Mesodermal cell (in vitro differentiated cells): ENCODE measurements around the gene CYTH4.

Experiments
- H3K27ac ChIP-seq: 2 replicates; pipeline ENCODE4 v1.7.0; 2013; ENCODE audit warnings: mild to moderate bottlenecking, low read depth, low read length, moderate library complexity; ENCODE audit not compliant: severe bottlenecking
- H3K36me3 ChIP-seq: 2 replicates; pipeline ENCODE4 v1.7.1; 2013; ENCODE audit warnings: mild to moderate bottlenecking, low read length, moderate library complexity; ENCODE audit not compliant: control insufficient read depth, insufficient read depth
- H3K4me1 ChIP-seq: one replicate; pipeline ENCODE4 v1.7.1; 2013; ENCODE audit warnings: mild to moderate bottlenecking, low read length; ENCODE audit not compliant: insufficient read depth, control insufficient read depth, poor library complexity, severe bottlenecking
- H3K4me3 ChIP-seq: 2 replicates; pipeline ENCODE4 v1.7.0; 2013; ENCODE audit warnings: low read length, control low read depth, mild to moderate bottlenecking; ENCODE audit not compliant: insufficient read depth, poor library complexity, severe bottlenecking; ENCODE audit errors: extremely low read depth
- H3K9me3 ChIP-seq: 2 replicates; pipeline ENCODE4 v1.7.1; 2013; ENCODE audit warnings: mild to moderate bottlenecking, low read length, moderate library complexity; ENCODE audit not compliant: control insufficient read depth
- WGBS, 2 experiments: methylation state at CpG; one replicate each; pipeline ENCODE4 v1.1.5; 2013; ENCODE audit warnings: missing lambda C conversion rate in 2 of 2; ENCODE audit not compliant: insufficient coverage in 2 of 2; 5-methylcytosine and 5-hydroxymethylcytosine counted together

CYTH4 gene

DNA sequence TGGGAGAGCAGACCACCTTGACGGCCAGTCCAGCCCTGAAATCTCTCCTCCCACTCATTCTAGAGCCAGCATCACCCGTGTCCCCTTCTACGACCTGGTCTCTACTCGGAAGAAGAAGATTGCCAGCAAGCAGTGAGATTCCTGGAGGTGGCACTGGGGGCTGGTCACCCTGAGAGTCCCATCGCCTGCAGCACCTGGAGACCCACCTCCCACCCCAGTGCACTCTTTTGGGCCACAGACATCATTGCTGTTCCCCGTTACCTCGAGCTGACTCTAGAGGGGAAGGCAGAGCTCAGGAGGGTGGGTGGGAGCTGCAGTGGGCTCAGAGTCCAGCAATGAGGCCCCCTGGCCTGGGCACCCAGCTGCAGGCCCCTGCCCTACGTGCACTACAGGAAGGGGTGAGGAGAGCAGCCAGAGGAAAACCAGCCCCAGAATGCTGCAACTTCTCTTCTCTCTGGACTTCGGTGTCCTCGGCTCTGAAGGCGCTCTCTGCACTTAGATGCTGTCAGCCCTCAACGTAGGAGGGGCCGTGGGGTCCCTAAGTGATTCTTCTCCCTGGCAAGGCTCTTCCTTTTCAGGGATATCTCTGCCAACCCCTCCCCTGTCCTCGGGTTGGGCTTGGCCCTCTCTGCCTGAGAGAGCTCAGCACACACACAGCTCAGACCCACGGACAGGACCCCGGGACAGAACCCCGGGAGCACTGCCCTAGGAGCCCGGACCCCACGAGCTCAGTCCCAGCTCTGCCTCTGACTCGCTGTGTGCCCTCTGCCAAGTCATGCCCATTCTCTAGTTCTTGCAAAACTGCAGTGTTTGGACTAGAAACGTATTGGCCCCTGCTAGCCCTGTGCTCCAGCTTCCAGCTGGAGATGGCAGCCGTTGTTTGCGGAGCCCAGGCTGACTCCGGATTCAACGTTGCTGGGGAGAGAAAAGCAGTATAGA, 31.3 kb downstream of the CYTH4 start:
- 84 to 87% methylated on average over 18 to 24 of the region's 25 CpGs for WGBS, 2 experiments
- H3K4me1 ChIP-seq: peaks cover 17% of the 10 kb centered on the region
- no peak overlapping the region for H3K4me3 ChIP-seq
- no peaks in the 10 kb centered on the region for H3K9me3 ChIP-seq
- no peak overlapping the region for H3K27ac ChIP-seq
- H3K36me3 ChIP-seq: no peaks in the 10 kb centered on the region

DNA sequence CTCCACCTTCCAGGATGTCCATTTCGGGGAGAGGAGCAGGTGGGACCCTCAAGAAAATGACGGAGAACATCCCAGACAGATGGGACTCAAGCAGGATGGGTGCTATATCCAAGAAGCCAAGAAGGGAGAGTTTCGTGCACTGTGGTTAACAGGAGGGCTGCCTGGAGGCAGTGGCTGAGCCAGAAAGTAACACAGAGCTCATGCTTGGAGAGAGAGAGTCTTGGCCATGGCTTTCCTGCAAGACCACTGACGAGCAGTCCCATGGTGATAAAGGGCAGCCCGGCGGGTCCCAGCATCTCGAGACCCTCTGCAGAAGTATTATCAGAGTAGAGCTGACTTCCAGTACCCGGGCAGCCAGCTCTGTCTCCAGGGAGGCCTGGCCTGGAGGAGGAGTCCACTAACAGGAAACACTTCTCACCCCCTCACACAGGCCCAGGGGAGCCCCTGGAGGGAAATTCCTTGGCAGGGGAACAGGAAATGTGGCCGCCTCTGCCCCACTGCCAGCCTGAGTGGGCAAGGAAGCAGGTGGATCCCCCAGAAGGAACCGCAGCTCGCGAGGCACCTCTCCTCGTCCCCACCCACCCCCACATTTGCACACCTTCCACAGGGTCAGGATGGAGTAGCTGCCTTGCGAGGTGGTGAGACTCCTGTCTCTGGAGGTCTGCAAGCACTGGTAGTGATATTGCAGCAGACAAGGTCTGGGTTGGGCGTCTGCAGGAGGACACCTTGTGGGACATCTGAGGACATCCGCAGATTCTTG, 32.2 kb downstream of the CYTH4 start:
- Histone ChIP-seq H3K4me1 (peaks cover 15% of the 10 kb centered on the region), H3K36me3 (no peaks in the 10 kb centered on the region), H3K27ac (no peak overlapping the region), H3K4me3 (no peak overlapping the region), H3K9me3 (no peaks in the 10 kb centered on the region)
- WGBS, 2 experiments: 83 to 88% methylated on average over 7 to 8 of the region's 16 CpGs

DNA sequence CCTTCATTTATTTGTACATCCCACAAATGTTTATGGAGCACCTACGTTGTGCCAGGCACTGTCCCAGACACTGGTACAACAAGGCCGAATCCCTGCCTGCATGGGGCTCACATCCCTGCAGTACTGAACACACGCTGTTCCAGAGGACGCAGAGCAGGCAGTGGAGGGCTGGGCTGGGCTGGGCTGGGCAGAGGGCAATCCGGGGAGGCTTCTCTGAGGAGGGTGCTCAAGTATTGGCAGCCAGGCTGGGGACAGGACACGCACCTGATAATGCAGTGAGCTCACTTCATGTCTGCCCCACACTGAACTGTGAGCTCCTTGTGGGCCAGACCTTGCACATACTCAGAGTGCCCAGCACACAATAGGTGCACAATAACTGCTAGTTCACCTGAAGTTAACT, 34.1 kb downstream of the CYTH4 start:
- Histone ChIP-seq H3K27ac (no peak overlapping the region), H3K4me1 (peaks cover 11% of the 10 kb centered on the region), H3K4me3 (no peak overlapping the region), H3K9me3 (no peaks in the 10 kb centered on the region), H3K36me3 (no peaks in the 10 kb centered on the region)
- WGBS, 2 experiments: 77 to 78% methylated on average over 6 of the region's 6 CpGs

DNA sequence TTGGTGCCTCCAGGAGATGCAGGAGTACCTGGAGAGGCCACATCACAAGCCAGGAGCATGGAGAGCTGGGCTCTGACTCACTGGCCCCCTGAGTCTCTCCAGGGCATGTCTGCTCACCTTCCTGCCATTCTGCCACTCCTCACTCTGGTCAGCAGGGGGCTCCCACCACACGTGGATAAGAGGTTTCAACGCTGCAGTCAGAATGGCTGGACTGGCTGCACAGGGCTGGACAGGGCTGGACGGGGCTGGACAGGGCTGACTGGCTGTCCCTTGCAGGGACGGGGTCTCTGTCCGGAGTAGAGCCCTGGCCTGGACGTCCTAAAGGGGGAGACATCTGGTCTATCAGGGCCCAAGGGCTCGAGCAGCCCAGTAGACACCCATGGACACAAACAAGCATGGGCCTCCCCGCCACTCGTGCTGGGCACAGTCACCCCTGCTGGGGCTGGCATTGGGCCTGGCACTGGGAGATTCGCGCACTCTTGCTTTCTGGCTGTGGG, 34.6 kb downstream of the CYTH4 start:
- Histone ChIP-seq H3K9me3 (no peaks in the 10 kb centered on the region), H3K36me3 (no peaks in the 10 kb centered on the region), H3K27ac (no peak overlapping the region), H3K4me3 (no peak overlapping the region), H3K4me1 (peaks cover 11% of the 10 kb centered on the region)
- 51 to 53% methylated on average over 10 to 11 of the region's 11 CpGs for WGBS, 2 experiments

DNA sequence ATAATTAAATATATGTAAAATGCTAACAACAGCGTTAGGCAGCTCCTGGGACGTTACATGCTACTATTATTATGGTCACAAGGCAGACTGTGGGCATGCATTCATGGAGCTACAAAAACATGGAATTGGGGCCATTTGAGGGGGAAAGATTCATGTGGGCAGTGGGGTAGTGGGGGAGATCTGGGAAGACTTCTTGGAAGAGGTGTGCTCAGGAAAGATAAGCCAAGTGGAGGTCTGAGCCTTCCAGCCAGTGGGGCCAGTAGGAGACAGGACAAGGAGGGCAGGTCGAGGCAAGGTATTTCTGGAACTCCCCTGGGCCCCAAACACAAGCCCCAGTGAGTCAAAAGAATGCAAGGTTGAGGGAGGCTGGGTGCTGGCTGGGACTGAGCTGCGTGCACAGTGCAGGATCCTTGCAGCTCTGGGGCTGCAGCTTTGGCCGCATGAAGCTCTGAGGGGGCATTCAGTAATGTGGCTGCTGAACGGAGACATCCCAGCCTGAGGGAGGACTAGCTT, 35.4 kb downstream of the CYTH4 start:
- no peaks in the 10 kb centered on the region for H3K36me3 ChIP-seq
- H3K4me1 ChIP-seq: peaks cover 11% of the 10 kb centered on the region
- WGBS, 2 experiments: 83 to 89% methylated on average over 4 to 5 of the region's 6 CpGs
- H3K4me3 ChIP-seq: no peak overlapping the region
- no peaks in the 10 kb centered on the region for H3K9me3 ChIP-seq
- no peak overlapping the region for H3K27ac ChIP-seq

DNA sequence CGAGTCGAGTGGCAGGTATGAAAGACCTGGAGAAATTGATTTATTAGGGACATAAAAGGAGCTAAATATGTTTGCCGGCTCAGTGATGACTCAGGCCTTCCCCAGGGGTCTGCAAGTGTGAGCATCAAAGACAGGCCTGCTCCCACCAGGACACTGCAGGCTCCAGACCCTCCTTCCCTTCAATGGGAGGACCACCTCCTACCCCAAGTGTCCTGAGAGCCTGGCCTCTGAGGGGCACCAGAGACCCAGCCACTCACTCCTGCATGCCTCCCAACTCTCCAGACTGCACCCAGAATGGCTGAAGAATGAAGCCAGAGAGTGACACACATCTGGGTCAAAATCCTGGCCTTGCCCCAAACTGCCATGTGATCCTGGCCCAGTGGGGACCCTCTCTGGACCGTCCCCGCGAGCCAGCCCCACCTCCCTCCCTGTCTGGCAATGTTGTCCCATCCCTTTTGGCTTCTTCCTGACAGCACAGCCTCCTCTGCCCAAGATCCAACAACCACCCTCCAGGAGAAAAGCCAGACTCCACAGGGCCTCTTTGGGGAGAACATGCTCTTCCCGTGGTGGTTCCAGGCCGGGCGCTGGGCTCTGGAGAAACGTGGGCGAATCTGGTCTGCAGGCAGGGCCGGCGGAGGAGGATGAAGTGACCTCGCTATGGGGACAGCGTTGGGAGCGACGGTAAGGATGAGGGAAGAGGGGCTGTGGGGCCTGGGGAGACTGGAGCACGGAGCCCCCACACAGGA, 36.2 kb downstream of the CYTH4 start:
- H3K9me3 ChIP-seq: no peaks in the 10 kb centered on the region
- 79 to 87% methylated on average over 18 of the region's 18 CpGs for WGBS, 2 experiments
- H3K4me3 ChIP-seq: no peak overlapping the region

DNA sequence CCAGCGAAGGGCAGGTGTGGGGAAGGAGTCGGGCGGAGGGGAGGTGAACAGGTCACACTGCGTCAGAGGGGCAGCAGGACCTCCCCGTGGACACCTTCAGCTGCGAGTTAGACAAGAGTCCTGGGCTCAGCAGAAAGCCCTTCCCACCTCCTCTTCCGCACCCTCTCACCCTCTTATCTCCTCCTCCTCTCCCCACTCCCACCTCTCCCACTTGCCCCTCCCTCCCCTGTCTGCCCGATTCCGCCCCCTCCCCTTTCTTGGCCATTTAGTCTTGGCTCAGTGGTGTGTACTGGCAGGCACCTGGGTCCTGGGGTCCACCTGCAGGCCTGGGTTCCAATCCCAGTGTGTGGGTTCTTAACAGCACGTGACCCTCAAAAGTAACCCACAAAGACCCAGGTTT, 37.2 kb downstream of the CYTH4 start:
- Histone ChIP-seq H3K4me3 (no peak overlapping the region), H3K27ac (no peak overlapping the region), H3K9me3 (no peaks in the 10 kb centered on the region), H3K4me1 (peaks cover 11% of the 10 kb centered on the region), H3K36me3 (no peaks in the 10 kb centered on the region)
- 61 to 62% methylated on average over 8 of the region's 10 CpGs for WGBS, 2 experiments

More for the DNA sequence above, 36.2 kb downstream of the CYTH4 start:
- no peaks in the 10 kb centered on the region for H3K36me3 ChIP-seq
- H3K27ac ChIP-seq: no peak overlapping the region
- H3K4me1 ChIP-seq: peaks cover 11% of the 10 kb centered on the region

DNA sequence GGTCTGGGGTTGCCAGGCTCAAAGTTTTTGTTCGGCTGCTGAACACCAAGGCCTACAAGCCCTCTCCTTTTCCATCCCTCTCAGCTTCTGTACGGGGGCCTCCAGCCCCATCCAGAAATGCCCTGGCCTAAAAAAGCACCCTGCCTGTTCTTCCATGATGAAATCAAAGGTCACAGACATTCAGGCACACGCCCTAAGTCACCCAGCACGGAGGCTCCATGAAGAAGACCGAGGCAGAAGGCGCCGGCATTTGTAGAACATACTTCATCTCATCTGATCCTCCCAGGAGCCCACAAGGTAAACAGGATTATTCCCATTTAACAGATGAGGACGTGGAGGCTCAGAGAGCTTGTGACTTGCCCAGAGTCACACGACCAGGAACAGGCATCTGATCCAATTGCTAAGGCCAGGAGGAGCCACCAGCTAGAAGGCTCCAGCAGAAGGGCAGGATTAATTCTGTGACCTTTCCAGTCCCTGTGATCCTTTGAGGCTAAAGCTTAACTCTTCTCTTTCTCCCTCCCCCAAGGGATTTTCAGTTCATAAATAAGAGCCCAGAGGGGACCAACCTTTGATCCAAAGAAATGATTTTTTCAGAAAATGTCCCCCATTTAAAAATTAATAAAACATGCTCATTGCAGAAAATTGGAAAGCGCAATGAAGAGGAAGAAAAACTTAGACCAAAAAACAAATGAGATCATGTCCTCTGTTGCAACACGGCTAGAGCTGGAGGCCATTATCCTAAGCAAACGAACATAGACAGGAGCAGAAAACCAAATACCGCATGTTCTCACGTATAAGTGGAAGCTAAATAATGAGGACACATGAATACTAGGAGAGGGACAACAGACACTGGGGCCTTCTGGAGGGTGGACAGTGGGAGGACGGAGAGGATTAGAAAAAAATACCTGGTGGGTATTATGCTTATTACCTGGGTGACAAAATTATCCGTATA, 38.7 kb downstream of the CYTH4 start:
- H3K27ac ChIP-seq: no peak overlapping the region
- 81 to 92% methylated on average over 11 to 14 of the region's 16 CpGs for whole genome bisulfite sequencing, 2 experiments
- no peak overlapping the region for H3K4me3 ChIP-seq
- no peaks in the 10 kb centered on the region for H3K36me3 ChIP-seq
- H3K4me1 ChIP-seq: peaks cover 11% of the 10 kb centered on the region
- no peaks in the 10 kb centered on the region for H3K9me3 ChIP-seq

DNA sequence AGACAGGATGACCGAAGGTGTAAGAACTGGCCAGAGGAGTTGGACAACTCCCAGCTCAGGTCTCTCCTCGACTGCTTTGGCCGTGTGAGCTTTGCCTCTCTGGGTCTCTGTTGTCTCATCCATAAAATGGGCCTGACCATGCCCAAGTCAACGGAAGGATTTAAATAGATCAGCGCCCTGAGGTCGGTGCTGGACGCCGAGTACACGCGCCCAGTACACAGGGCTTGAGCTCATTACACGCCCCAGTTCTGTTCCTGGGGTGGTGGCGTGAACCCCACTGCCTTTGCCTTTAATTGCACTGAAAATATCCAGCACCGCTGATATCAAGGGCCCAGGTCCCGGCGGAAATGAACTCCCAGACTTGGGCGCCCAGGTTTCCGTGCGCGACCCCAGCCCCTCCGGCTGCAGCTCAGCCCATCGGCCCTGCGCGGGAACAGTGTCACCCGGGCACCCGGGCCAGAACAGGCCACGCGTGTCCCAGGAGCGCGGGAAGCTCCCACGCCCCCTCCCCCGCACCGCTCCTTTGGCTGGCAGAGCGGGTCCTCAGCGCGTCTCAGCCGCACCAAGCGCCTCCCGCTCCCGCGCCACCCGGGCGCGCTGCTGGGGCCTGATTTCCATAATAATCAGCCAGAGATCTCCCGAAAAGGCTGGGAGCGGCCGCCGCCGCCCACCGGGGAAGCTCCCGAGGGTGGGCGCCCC, 42.2 kb downstream of the CYTH4 start:
- Histone ChIP-seq H3K4me3 (no peak overlapping the region), H3K4me1 (no peaks in the 10 kb centered on the region), H3K9me3 (no peaks in the 10 kb centered on the region), H3K27ac (no peak overlapping the region), H3K36me3 (no peaks in the 10 kb centered on the region)
- WGBS, 2 experiments: 15 to 21% methylated on average over 26 to 47 of the region's 51 CpGs
